Hematopoietic multipotent progenitor cell treated with erythropoietin and hydrocortisone succinate and interleukin-3 and kit ligand, for 4 days (in vitro differentiated cells): ENCODE results near the gene OR11H6.
"Not testable (repeated sequence)": the region's sequence is repeated elsewhere in the genome, so short reads cannot be mapped to it uniquely, and the experiment has no call there.

Experiments
- DNase-seq: peaks from one replicate; pipeline ENCODE4 v3.0.0-alpha.2; 2015

OR11H6 gene

GRCh38 chr14:20223410-20223809 lies at the start of gene OR11H6:
TSS of gene OR11H6 (plus strand) at chr14:20223710. CDS start at chr14:20223710, 0 bp downstream.
- DNase-seq: peak; percentile 13

- DNase-seq: not testable (repeated sequence)
Measured at GRCh38 chr14:20174205-20174604, 49.3 kb upstream of the OR11H6 start.

- DNase-seq: no peak
Measured at GRCh38 chr14:20176330-20176729, 47.2 kb upstream of the OR11H6 start.

GRCh38 chr14:20177433-20177974 lies 46.0 kb upstream of the OR11H6 start:
- peak; percentile 91 for DNase-seq

GRCh38 chr14:20179218-20179617 lies 44.3 kb upstream of the OR11H6 start:
- DNase-seq: peak; percentile 55

GRCh38 chr14:20179880-20180279 lies 43.6 kb upstream of the OR11H6 start:
- DNase-seq: no peak

- no peak for DNase-seq
Measured at GRCh38 chr14:20180486-20180885, 43.0 kb upstream of the OR11H6 start.

GRCh38 chr14:20184181-20184580 lies 39.3 kb upstream of the OR11H6 start:
- DNase-seq: no peak

- no peak for DNase-seq
Measured at GRCh38 chr14:20190596-20190995, 32.9 kb upstream of the OR11H6 start, which contains the start of gene OR11G2. TSS of gene OR11G2 (plus strand) at chr14:20190896. CDS start at chr14:20197438, 6,542 bp downstream.

- DNase-seq: no peak
Measured at GRCh38 chr14:20191396-20191795, 32.1 kb upstream of the OR11H6 start.

- no peak for DNase-seq
Measured at GRCh38 chr14:20194101-20194500, 29.4 kb upstream of the OR11H6 start.

- DNase-seq: not testable (repeated sequence)
Measured at GRCh38 chr14:20195170-20195569, 28.3 kb upstream of the OR11H6 start.

- no peak for DNase-seq
Measured at GRCh38 chr14:20195911-20196310, 27.6 kb upstream of the OR11H6 start.

GRCh38 chr14:20197459-20197858 lies 26.1 kb upstream of the OR11H6 start:
- DNase-seq: peak; percentile 39

- DNase-seq: no peak
Measured at GRCh38 chr14:20198991-20199390, 24.5 kb upstream of the OR11H6 start.

- DNase-seq: no peak
Measured at GRCh38 chr14:20204721-20205120, 18.8 kb upstream of the OR11H6 start.

GRCh38 chr14:20209595-20209994 lies 13.9 kb upstream of the OR11H6 start:
- DNase-seq: no peak

GRCh38 chr14:20212406-20212805 lies 11.1 kb upstream of the OR11H6 start:
- not testable (repeated sequence) for DNase-seq

- no peak for DNase-seq
Measured at GRCh38 chr14:20215196-20215595, 8.3 kb upstream of the OR11H6 start.

- DNase-seq: no peak
Measured at GRCh38 chr14:20219033-20219432, 4.5 kb upstream of the OR11H6 start.

GRCh38 chr14:20228681-20229080 lies 5.2 kb downstream of the OR11H6 start, which contains the start of gene OR11H7:
TSS of gene OR11H7 (plus strand) at chr14:20228981.
- DNase-seq: no peak

GRCh38 chr14:20235415-20235814 lies 11.9 kb downstream of the OR11H6 start:
- not testable (repeated sequence) for DNase-seq

GRCh38 chr14:20247646-20248246 lies 24.2 kb downstream of the OR11H6 start:
- DNase-seq: peak; percentile 62

GRCh38 chr14:20262642-20263128 lies 39.2 kb downstream of the OR11H6 start:
- DNase-seq: no peak

GRCh38 chr14:20264361-20264760 lies 40.9 kb downstream of the OR11H6 start:
- DNase-seq: not testable (repeated sequence)
